HepG2 (cell line): ENCODE results near the gene IQCE. TPM values are rescaled to one million over a fixed set of nuclear protein-coding genes. Genes with fewer than 3 reads are reported as not detected.
A peak's percentile ranks its signal among the peaks of the same experiment; 100 is the strongest.

Source experiments
- ELF3 ChIP-seq: IDR thresholded peaks from 2 replicates; pipeline ENCODE4 v1.6.1; 2016; ENCODE audit warnings: missing genetic modification reagents, missing compliant biosample characterization
- EZH2 ChIP-seq: conservative IDR thresholded peaks from 2 replicates; pipeline ENCODE4 v1.6.1; 2012; ENCODE audit warnings: mild to moderate bottlenecking, low read depth, low read length, moderate library complexity
- LCORL ChIP-seq, 2 experiments: fragments of 450-650 bp in 1 of 2; sonication (generic) in 1 of 2; formaldehyde crosslinking in 1 of 2; IDR thresholded peaks; 2 replicates each; pipeline versions ENCODE4 v1.5.0 to v1.6.1; 2017 to 2020; ENCODE audit warnings: antibody characterized with exemption in 1 of 2, missing genetic modification reagents in 1 of 2
- MTERF4 ChIP-seq: sonication (generic); formaldehyde crosslinking; IDR thresholded peaks from 2 replicates; pipeline ENCODE4 v1.8.0; 2023; ENCODE audit warnings: mild to moderate bottlenecking, missing genetic modification reagents
- NPAS2 ChIP-seq: sonication (generic); formaldehyde crosslinking; IDR thresholded peaks from 2 replicates; pipeline ENCODE4 v1.8.0; 2022; ENCODE audit warnings: mild to moderate bottlenecking, missing genetic modification reagents, borderline replicate concordance
- RARA ChIP-seq: IDR thresholded peaks from 2 replicates; pipeline ENCODE4 v1.6.1; 2016; ENCODE audit warnings: missing genetic modification reagents, missing compliant biosample characterization
- RCOR2 ChIP-seq: IDR thresholded peaks from 2 replicates; pipeline ENCODE4 v1.6.1; 2016; ENCODE audit warnings: missing biosample characterization, missing genetic modification reagents
- TFAP4 ChIP-seq: sonication (generic); IDR thresholded peaks from 2 replicates; pipeline ENCODE4 v1.6.1; 2016; ENCODE audit warnings: low read depth, borderline replicate concordance
- U2AF1 ChIP-seq: fragments of 200-400 bp; formaldehyde crosslinking; optimal IDR thresholded peaks from 2 replicates; pipeline ENCODE3; 2017; ENCODE audit warnings: mild to moderate bottlenecking, low read depth, low read length
- YEATS4 ChIP-seq: sonication (generic); formaldehyde crosslinking; IDR thresholded peaks from 2 replicates; pipeline ENCODE4 v1.4.0; 2020; ENCODE audit warnings: missing genetic modification reagents, borderline replicate concordance
- ZNF142 ChIP-seq: sonication (generic); formaldehyde crosslinking; IDR thresholded peaks from 2 replicates; pipeline ENCODE4 v1.4.0; 2020; ENCODE audit warnings: missing genetic modification reagents
- ZNF143 ChIP-seq: sonication (generic); formaldehyde crosslinking; IDR thresholded peaks from 2 replicates; pipeline ENCODE4 v1.4.0; 2020; ENCODE audit warnings: missing genetic modification reagents
- ZNF232 ChIP-seq: sonication (generic); formaldehyde crosslinking; IDR thresholded peaks from 2 replicates; pipeline ENCODE4 v1.4.0; 2020; ENCODE audit warnings: missing genetic modification reagents, borderline replicate concordance
- ZNF276 ChIP-seq: sonication (generic); formaldehyde crosslinking; IDR thresholded peaks from 2 replicates; pipeline ENCODE4 v1.4.0; 2020; ENCODE audit warnings: mild to moderate bottlenecking, low read depth, missing genetic modification reagents
- ZNF292 ChIP-seq: sonication (generic); formaldehyde crosslinking; IDR thresholded peaks from 2 replicates; pipeline ENCODE4 v1.8.1; 2022; ENCODE audit warnings: mild to moderate bottlenecking, low read depth, missing genetic modification reagents, borderline replicate concordance
- ZNF44 ChIP-seq: sonication (generic); formaldehyde crosslinking; IDR thresholded peaks from 2 replicates; pipeline ENCODE4 v1.5.1; 2020; ENCODE audit warnings: mild to moderate bottlenecking, missing genetic modification reagents
- ZNF552 ChIP-seq: sonication (generic); formaldehyde crosslinking; IDR thresholded peaks from 2 replicates; pipeline ENCODE4 v1.9.0; 2022; ENCODE audit warnings: missing genetic modification reagents, mild to moderate bottlenecking, borderline replicate concordance
- ZNF878 ChIP-seq: sonication (generic); formaldehyde crosslinking; IDR thresholded peaks from 2 replicates; pipeline ENCODE4 v1.8.1; 2023; ENCODE audit warnings: mild to moderate bottlenecking, missing genetic modification reagents, moderate library complexity
- polyA plus RNA-seq, 8 experiments: library from polyadenylated mRNA; depleted of rRNA in 3 of 8; stranded (reverse) in 7 of 8; unstranded in 1 of 8; fragments of >200 nt; fragmentation: Illumina TruSeq in 4 of 8; extraction: Trizol in 4 of 8; gene quantifications; 2 replicates each; pipeline versions ENCODE4 v1.2.1 to v1.2.3, GENCODE V29; 2011 to 2016; ENCODE audit warnings: low read depth in 4 of 8, missing spikeins in 1 of 8, mixed read lengths in 1 of 8; ENCODE audit not compliant: insufficient read depth in 1 of 8
- total RNA-seq, 5 experiments: library from RNA; depleted of rRNA; stranded (reverse); fragments of >200 nt; fragmentation: Illumina TruSeq; extraction: Trizol; gene quantifications; 2 replicates each; pipeline ENCODE4 v1.2.3, GENCODE V29; 2016; ENCODE audit warnings: low read depth in 1 of 5

IQCE gene
- total and polyA plus RNA-seq, 2 of the 13 experiments (the other 11 are each of a cell fraction or from before 2014, with no cell fraction given): 1.5 to 2.5 TPM

GRCh38 chr7:2637505-2638223 lies 78.9 kb downstream of the IQCE start (continued):
- no peak for TF ChIP-seq ZNF292
- TF ChIP-seq TFAP4: 0 out of 2 replicates have a peak, but pooled peaks have one; percentile 1
- TF ChIP-seq YEATS4: no peak
- TF ChIP-seq EZH2: no peak
- TF ChIP-seq ZNF44: no peak
- TF ChIP-seq ELF3: 0 out of 2 replicates have a peak, but pooled peaks have one; percentile 25
- no peak for TF ChIP-seq RCOR2 (CRISPR knock-in tag)
- peak; percentile 94 for TF ChIP-seq RARA (CRISPR knock-in tag)
- TF ChIP-seq ZNF232 (CRISPR knock-in tag): no peak
- TF ChIP-seq MTERF4 (CRISPR knock-in tag): no peak
- TF ChIP-seq ZNF142 (CRISPR knock-in tag): no peak
- TF ChIP-seq LCORL (IDR thresholded peaks at IDR 0.05): no peak
- TF ChIP-seq LCORL (CRISPR knock-in tag; IDR thresholded peaks at IDR 0.05): peak; percentile 48
- TF ChIP-seq ZNF143: no peak
- TF ChIP-seq NPAS2: peak; percentile 72; the same call in 1 of the 2 replicates
- TF ChIP-seq ZNF276 (CRISPR knock-in tag): no peak
- peak; percentile 14 for TF ChIP-seq U2AF1
- TF ChIP-seq ZNF878 (CRISPR knock-in tag): no peak
- TF ChIP-seq ZNF552 (CRISPR knock-in tag): no peak
